HS-5 (cell line): ENCODE results near the gene LPCAT2.
A peak's percentile ranks its signal among the peaks of the same experiment; 100 is the strongest.

Experiments
- DNase-seq: peaks from one replicate; pipeline ENCODE4 v3.0.0-alpha.2; 2012; ENCODE audit warnings: low read depth

Gene LPCAT2

DNA sequence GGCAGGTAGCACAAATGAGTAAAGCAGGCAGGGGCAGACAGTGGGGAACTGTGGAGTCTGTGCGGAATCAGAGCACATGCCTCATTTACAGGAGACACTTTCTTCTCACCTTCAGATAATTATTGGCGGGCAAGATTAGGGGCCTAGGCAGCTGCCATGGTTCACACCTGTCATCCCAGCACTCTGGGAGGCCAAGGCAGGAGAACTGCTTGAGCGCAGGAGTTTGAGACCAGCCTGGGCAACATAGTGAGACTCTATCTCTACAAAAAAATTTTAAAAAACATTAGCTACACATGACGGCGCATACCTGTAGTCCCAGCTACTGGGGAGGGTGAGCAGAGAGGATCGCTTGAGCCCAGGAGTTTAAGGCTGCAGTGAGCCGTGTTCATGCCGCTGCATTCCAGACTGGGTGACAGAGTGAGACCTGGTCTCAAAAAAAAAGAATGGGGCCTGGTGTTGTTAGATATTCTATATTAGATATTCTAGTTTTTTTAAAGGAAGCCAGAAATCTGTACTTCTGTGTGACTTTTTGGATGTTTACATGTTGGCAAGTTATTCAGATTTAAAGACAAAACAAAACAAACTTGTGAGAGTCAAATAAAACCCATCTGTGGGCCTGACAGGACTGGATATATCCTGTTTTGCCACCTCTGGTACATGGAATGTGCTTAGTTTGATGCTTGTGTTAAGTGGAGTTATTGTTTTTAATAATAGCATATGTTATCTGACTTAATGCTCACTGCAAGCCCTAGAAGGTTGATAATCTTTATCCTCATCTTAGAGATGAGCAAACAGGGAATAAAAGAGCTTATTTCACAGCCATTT, 4.9 kb upstream of the LPCAT2 start:
- no peak for DNase-seq

DNA sequence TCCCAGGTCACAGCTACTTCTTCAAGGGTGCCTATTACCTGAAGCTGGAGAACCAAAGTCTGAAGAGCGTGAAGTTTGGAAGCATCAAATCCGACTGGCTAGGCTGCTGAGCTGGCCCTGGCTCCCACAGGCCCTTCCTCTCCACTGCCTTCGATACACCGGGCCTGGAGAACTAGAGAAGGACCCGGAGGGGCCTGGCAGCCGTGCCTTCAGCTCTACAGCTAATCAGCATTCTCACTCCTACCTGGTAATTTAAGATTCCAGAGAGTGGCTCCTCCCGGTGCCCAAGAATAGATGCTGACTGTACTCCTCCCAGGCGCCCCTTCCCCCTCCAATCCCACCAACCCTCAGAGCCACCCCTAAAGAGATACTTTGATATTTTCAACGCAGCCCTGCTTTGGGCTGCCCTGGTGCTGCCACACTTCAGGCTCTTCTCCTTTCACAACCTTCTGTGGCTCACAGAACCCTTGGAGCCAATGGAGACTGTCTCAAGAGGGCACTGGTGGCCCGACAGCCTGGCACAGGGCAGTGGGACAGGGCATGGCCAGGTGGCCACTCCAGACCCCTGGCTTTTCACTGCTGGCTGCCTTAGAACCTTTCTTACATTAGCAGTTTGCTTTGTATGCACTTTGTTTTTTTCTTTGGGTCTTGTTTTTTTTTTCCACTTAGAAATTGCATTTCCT, 3.4 kb upstream of the LPCAT2 start:
- DNase-seq, result no peak

DNA sequence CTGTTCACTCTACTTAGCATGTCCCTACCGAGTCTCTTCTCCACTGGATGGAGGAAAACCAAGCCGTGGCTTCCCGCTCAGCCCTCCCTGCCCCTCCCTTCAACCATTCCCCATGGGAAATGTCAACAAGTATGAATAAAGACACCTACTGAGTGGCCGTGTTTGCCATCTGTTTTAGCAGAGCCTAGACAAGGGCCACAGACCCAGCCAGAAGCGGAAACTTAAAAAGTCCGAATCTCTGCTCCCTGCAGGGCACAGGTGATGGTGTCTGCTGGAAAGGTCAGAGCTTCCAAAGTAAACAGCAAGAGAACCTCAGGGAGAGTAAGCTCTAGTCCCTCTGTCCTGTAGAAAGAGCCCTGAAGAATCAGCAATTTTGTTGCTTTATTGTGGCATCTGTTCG, 2.8 kb upstream of the LPCAT2 start:
- no peak for DNase-seq

DNA sequence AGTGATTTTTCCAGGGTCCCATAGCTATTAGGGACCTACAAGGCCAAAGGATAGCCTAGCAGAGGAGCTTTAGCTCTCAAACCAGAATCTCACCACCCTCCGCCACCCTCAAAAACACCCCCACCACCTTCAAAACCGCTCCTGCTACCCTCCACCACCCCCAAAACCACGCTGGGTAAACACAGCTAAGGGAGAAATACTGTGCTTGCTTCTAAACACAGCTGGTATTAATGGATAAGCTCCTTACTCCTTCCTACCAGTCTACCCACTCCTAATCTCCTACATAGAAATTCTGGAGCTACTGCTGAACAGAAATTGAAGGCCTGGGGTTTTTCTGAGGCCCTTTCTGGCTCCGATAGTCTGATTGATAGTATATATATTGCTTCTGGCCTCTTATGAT, 2.2 kb upstream of the LPCAT2 start:
- no peak for DNase-seq

DNA sequence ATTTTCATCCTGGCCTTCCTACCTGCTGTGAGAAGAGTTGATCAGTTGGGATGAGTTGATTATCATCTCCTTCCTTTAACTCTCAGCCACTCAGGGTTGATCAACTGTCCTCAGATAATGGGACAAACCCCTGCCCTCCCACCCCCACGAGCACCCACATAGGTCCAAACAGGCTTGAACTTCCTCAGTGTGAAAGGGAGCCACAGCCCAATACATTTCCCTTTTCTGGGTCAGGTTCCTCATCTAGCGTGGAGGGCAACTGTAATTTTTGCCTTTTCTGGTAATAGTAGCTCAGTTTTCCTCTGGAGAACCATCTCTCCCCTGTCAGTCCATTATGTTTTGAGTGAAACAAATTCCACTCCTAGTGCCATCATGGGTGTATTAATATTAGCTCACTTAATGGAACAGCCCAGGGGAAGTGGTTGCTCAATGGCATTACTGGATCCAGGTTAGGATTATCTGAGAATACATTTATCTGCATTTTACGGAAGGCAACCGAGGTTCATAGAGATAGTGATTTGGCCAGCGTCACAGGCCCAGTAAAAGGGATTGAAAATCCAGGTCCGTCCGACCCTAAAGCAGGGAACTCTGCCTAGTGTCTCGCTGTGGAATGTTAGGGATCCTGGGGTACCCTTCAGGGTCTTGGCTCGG, 476 bp upstream of the LPCAT2 start:
- no peak for DNase-seq

DNA sequence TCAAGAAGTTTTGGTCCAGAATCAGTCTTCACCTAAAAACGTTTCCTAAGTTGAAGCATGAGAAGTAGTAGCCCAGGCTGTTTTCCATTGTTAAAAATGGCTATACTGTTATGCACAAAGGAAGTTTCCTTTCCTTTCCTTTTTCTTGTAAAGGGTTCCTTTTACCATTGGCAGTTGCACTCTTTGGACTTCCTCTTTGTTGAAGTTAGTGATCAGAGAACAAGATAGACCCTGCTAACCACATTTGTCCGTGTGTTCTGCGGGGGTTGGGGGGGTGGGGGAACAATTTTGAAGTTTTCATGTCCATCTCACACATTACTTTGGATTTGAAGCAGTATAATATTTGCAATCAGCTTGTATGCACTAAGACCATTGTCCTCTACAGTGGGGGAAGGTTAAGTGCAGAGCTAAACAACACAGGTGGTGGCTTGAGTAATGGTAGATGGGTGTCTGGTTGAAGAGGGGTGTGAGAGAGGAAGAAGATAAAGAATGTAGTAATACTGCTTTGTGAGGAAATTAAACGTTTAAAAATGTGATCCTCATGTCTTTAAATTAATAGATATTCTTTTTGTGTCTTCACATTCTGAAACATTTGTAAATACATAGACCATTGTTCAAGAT, 1.4 kb downstream of the LPCAT2 start:
- no peak for DNase-seq

DNA sequence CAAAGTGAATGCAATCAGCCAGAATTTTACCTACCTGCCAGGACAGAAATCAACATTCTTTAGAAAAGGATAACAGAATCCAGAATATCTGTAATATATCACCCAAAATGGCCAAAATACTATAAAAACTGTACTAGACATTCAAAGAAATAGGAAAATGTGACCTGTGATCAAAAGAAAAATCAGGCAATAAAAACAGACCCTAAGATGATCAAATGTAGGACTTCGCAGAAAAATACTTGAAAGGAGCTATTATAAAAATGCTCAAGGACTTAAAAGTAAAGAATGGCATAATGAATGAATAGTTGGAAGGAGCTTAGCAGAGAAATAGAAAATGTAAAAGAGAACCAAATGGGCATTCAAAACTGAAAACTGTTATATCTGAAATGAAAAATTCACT, 4.1 kb downstream of the LPCAT2 start:
- no peak for DNase-seq

DNA sequence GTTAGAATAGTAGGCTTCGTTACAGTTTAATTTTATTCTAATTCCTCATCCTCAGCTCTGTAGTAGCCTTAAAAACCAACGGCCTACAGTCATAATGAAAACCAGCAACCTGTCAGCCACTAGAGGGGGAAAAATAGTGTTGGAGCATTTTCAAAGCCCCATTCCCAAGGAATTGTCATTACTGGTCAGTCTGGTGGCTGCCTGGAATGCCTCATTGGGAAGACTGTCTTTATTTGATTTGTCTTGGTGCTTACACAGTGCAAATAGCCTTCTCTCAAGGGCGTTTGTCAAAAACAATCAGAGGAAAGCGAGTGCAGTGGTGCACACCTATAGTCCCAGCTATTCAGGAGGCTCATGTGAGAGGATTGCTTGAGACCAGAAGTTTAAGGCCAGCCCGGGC, 4.7 kb downstream of the LPCAT2 start:
- no peak for DNase-seq

DNA sequence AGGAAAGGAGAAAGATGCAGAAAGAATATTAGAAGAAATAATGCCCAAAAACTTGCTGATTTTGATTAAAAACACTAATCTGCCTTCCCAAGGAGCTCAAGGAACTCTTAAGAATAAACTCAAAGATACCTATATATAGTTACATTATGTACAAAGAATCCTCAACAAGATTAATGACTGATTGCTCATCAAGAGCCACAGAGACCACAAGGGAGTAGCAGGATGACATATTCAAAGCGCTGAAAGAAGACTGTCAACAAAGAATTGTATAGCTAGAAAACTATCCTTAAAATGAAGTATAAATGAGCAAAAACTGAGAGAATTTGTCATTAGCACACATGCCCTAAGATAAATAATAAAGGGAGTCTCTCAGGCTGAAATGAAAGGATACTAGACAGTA, 6.2 kb downstream of the LPCAT2 start:
- no peak for DNase-seq

DNA sequence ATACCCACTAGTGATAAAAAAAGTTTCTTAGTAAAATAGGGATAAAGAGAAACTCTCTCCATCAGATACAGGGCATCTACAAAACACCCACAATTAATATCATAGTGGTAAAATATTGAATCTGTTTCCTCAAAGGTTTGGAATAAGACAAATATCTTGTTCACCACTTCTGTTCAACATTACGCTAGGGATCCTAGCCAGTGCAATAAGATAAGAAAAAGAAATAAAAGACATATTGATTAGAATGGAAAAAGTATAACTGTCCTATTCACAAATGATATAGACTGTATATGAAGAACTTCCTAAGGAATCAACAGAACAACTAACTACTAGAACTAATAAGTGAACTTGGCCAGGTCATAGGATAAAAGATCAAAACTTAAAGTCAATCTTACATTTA, 12.9 kb downstream of the LPCAT2 start:
- DNase-seq, result no peak

DNA sequence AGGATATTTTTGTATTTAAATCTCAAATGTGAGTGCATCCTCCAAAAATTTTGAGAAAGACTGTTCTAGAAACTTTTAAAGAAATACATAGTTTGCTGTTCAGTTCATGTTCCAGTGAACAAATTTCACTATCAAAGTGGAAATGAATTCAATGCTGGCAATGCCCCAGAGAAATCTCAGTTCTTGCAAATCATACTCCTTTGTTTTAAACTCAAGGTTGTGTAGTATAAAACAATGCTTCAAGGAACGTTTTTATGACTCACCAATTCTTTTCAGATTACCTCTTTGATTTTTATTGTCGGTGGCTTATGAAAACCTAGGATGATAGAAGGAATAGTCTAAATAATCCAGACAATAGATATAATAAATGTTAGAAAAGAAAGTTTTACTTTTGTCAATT, 17.6 kb downstream of the LPCAT2 start:
- no peak for DNase-seq

DNA sequence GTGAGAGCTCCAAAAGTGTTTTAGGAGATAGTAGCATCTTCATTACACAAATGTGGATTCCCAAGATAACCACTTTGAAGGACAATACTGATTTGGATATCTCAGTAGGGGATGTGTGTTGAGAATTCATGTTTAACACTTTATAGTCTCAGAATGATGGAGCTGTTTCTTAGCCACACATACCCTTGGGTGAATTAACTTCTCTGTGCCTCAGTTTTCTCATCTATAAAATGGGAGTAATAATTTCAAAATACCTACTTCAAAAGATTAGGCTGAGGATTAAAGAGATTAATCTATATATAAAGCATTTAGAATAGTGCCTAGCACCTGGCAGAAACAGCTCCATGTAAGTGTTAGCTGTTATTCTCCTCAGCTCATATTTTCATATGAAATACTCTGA, 19.0 kb downstream of the LPCAT2 start:
- DNase-seq, result no peak

DNA sequence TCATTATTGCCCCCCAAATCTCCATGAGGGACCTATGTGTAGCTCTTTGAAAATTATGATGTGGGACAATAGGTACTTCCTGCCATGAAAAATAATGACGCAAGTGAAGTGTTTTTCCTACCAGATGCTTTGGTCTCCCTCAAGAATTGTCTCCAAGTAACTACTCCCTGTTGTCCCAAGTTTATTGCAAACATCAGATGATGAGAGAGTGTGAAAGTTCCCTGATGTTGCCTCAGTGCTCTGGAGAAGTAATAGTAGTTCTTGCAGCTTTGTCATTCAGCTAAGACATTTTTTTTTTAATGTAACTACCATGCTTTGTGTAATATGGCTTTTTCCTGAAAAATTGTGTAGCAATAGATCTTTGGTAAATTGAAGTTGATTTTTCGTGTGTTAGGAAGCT, 20.1 kb downstream of the LPCAT2 start:
- no peak for DNase-seq

DNA sequence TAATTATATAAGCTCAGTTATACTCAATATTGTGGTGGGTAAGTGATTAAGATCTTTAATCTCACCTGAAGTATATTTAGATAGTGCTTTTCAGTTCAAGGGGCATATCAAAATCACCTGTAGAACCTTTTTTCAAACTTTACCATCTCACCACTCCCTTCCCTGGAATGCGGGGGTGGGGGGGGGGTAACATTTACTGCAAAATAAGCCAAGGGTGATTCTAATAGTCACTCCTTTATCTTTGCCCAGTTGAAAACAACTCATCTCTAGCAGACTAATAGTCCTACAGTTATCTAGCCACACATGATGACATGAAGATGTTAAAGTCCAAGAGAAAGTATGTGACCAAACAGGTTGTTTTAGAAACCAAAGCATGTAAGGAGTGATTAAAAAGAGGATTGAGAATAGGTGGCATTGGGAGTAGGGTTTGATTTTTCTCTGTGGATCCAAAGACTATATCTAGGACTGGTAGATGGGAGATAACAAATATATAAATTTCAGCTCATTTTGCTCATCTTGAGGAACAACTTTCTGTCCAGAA, 21.5 kb downstream of the LPCAT2 start:
- no peak for DNase-seq

DNA sequence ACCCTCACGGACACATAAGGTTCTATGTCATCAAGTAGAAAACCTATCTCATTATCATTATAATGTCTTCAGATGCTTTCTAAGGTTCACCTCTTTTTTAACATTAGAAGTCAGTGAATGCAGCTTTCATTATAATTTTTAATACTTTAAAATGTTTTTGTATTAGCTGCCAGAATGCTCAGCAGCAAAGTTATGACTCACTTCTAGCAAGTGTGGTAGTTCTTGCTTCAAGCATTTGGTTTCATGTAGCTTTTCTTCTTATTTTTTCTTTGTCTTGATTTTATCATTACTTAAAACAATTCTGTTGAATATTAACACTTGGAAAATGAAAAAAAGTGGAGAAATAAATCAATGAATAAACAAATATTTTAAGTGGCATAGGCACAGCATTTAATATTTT, 23.4 kb downstream of the LPCAT2 start:
- DNase-seq, result no peak

DNA sequence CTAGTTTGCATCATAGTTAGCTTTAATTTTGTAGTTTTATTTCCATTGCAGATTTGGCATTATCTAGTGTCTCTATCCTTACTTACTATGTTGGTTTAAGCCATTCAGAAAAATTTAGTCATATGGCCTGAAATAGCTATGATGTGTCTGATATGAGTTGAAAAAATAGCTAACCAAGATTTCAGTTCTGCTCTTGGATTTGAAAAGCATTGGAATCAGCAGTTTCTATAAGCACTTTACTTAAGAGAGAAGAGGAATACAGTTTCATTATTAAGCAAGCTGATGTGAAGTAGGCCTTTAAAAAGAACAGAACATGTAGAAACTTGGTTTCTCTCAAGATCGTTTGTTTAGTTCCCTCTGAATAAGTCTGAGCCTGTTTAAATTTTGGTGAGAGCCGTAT, 25.9 kb downstream of the LPCAT2 start:
- DNase-seq, result no peak

DNA sequence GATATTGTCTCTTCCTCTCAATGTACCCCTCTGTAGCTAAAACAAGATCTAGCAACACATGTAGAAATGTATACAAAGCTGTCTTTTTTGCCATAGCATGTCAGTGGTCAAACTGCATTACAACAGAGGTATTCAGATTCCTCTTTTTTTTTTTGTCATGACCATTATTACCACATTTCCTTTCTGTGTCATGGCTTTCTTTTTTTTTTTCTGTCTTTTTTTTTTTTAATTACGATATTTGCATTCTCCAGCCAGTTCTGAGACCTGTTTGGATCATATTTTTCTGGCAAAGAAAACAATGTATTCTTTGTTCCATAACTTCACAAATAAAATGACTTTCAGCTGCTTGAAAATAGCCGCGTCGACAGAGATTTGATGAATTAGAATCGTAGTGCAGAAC, 30.2 kb downstream of the LPCAT2 start:
- no peak for DNase-seq

DNA sequence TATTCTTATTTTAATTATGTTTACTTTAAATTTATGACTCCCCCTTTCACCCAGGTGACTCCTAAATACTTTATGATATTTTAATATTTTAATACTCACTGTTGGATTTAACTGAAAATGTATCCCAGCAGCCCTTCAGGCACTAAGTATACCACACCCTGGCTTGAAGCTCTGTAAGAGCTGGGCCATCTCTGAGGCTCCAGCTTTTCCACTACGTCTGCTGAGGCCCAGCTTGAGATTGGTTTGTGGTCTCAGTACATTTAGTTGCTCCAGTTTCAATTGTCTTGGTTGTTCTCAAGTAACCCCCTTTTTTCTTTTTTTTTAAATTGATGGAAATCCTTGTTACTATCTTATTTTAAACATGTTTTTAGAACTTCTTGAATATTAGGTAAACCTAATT, 30.6 kb downstream of the LPCAT2 start:
- DNase-seq, result no peak

DNA sequence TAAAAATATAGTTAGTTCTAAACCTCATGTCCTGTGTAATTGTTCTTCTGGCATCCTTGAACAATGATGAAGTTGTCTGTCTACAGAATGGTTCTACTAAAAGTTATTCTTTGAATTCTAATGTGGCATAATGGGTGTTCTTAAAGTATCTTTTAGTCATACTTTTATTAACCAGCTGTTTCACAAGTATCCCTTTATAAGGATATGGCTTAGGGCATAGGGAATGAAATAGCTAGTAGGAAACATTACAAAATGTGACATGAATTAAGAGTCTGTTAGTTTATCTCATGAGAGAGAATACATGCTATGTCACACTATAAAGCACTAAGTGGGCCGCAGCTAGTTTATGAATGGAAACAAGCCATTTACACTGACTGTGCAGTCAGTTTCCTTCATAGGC, 31.3 kb downstream of the LPCAT2 start:
- DNase-seq, result no peak

DNA sequence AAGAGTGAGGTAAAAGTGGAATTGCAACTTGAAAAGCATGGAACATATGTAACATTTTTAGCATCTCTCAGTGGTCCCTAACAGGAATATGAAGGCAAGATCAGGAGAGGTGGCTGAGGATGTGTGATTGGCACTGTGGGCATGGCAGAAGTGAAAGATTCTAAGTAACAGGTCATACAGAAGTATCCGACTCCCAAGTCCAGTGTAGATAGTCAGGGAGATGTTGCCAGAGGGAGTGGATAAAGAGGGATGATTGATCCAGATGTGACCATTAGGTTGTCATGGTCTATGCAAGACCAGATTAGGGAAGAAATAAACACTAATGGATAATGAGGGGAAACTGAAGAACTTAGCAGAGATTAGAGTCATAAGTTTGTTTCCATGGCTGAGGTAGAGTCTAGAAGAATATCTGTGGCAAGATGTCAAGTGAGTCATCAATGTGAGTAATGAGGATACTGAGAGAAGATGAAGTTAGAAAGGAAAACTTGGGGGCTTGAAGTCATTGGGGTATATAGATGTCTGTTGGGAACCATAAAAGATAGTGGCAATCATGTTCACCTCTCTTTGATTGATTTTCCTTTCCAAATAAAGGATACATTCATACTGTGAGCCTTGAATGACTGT, 33.7 kb downstream of the LPCAT2 start:
- DNase-seq, result peak; percentile 59

DNA sequence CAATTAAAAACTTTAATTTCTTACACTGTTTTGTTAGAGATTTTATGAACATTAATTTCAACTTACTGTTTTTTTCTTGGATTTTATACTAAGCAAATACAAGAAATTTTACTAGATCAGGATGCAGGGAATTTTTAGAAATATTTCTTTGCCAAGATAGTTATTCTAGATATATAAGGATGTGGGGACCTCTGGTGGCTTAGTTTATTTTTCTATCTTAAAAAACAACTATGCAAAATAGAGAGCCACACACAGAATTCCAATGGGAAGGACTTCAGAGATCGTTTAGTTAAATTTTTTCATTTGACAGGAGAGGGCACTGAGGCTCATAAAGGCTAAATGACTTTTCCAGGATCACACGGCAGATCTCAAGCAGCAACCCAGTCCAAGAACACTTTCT, 34.6 kb downstream of the LPCAT2 start:
- DNase-seq, result no peak

DNA sequence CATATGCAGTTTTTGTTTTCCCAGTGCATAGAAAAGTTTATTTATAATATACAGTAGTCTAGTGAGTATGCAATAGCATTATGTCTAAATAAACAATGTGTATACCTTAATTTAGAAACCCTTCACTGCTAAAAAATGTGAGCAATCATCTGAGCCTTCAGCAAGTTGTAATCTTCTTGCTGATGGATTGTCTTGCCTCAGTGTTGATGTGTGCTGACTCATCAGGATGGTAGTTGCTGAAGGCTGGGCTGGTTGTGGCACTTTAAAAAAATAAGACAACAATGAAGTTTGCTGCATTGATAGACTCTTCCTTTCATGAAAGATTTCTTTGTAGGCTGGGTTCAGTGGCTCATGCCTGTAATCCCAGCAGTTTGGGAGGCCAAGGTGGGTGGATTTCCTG, 43.7 kb downstream of the LPCAT2 start:
- DNase-seq, result peak; percentile 29
